ENCODE results near the gene ZBTB5.

- TF ChIP-seq ESRRA (CRISPR knock-in tag; IDR thresholded peaks at IDR 0.05; ENCODE audit: low read depth) (no peak), SALL2 (CRISPR knock-in tag; IDR thresholded peaks at IDR 0.05) (no peak), KAT8 (CRISPR knock-in tag; IDR thresholded peaks at IDR 0.05) (no peak), CTCF (CRISPR knock-in tag; IDR thresholded peaks at IDR 0.05) (no peak), USF2 (IDR thresholded peaks at IDR 0.05; ENCODE audit: low read depth, low read length) (no peak), USF2 (CRISPR knock-in tag; IDR thresholded peaks at IDR 0.05; ENCODE audit: borderline replicate concordance) (no peak), ZFP36L1 (CRISPR knock-in tag; IDR thresholded peaks at IDR 0.05) (no peak), DPF2 (CRISPR knock-in tag; IDR thresholded peaks at IDR 0.05; ENCODE audit: borderline replicate concordance, low read depth) (no peak), KLF9 (CRISPR knock-in tag; IDR thresholded peaks at IDR 0.05; ENCODE audit: low read depth) (no peak)
These were observed 58.4 kb downstream of the ZBTB5 start for GRCh38 chr9:37406603-37407401.

Data from HepG2 (cell line).